IMR-90 (cell line): ENCODE results near the gene STK10. TPM values are rescaled to one million over a fixed set of nuclear protein-coding genes. Genes with fewer than 3 reads are reported as not detected.

ENCODE experiments used
- ATAC-seq: fragments of 200-7000 bp; cut with Tn5 transposase; 2 replicates; pipeline ENCODE4 v1.9.1; 2020; ENCODE audit warnings: low read depth, mild to moderate bottlenecking, moderate library complexity
- BruUV-seq: library from RNA; stranded (reverse); fragments of 400-500 nt; replicated peaks from 2 replicates; lab custom pipeline; 2021; lab: Mats Ljungman, UMichigan
- CTCF ChIA-PET: fragments of 300-600 bp; formaldehyde crosslinking; extraction: SDS; loops from one replicate; lab custom pipeline; 2021; ENCODE audit warnings: antibody characterized with exemption; lab: Yijun Ruan, JAX
- POLR2A ChIA-PET: fragments of 300-600 bp; sonication (Branson Sonifier 250); formaldehyde crosslinking; loops from one replicate; lab custom pipeline; 2022; ENCODE audit warnings: antibody characterized with exemption; ENCODE audit not compliant: unreplicated experiment; lab: Charles Lee
- DNase-seq: peaks from one replicate; pipeline ENCODE4 v3.0.0; 2013
- H2AFZ ChIP-seq: replicated peaks from 2 replicates; pipeline ENCODE3; 2013; ENCODE audit warnings: low read length, mild to moderate bottlenecking; ENCODE audit not compliant: poor library complexity
- H2AK5ac ChIP-seq: 2 replicates; pipeline ENCODE4 v1.6.1; 2013; ENCODE audit warnings: low read depth, low read length, inconsistent platforms
- H2AK9ac ChIP-seq: replicated peaks from 2 replicates; pipeline ENCODE3; 2013; ENCODE audit warnings: mild to moderate bottlenecking, low read depth, low read length, moderate library complexity; ENCODE audit not compliant: poor library complexity
- H2BK120ac ChIP-seq: 2 replicates; pipeline ENCODE4 v1.6.1; 2013; ENCODE audit warnings: low read depth, low read length, inconsistent platforms
- H2BK15ac ChIP-seq: 3 replicates; pipeline ENCODE4 v1.6.1; 2013; ENCODE audit warnings: low read depth, low read length, inconsistent platforms
- H2BK20ac ChIP-seq: 2 replicates; pipeline ENCODE4 v1.6.1; 2013; ENCODE audit warnings: low read depth, mild to moderate bottlenecking, inconsistent platforms, low read length, moderate library complexity
- H2BK5ac ChIP-seq: 2 replicates; pipeline ENCODE4 v1.6.1; 2013; ENCODE audit warnings: mild to moderate bottlenecking, low read depth, low read length, inconsistent platforms; ENCODE audit not compliant: poor library complexity, severe bottlenecking
- H3K14ac ChIP-seq: replicated peaks from 2 replicates; pipeline ENCODE4 v1.6.1; 2013; ENCODE audit warnings: low read depth, low read length, inconsistent platforms
- H3K18ac ChIP-seq: 2 replicates; pipeline ENCODE4 v1.6.1; 2013; ENCODE audit warnings: low read depth, low read length, control low read depth
- H3K23ac ChIP-seq: 2 replicates; pipeline ENCODE4 v1.6.1; 2013; ENCODE audit warnings: low read depth, low read length, inconsistent platforms
- H3K27ac ChIP-seq: 2 replicates; pipeline ENCODE4 v1.5.1; 2013; ENCODE audit warnings: mild to moderate bottlenecking, control low read depth, low read length; ENCODE audit not compliant: insufficient read depth
- H3K27me3 ChIP-seq: 2 replicates; pipeline ENCODE4 v1.6.1; 2013; ENCODE audit warnings: low read length; ENCODE audit not compliant: control insufficient read depth, insufficient read depth
- H3K36me3 ChIP-seq: 2 replicates; pipeline ENCODE4 v1.6.1; 2013; ENCODE audit warnings: low read length, mixed read lengths; ENCODE audit not compliant: control insufficient read depth, insufficient read depth
- H3K4ac ChIP-seq: 2 replicates; pipeline ENCODE4 v1.6.1; 2013; ENCODE audit warnings: low read depth, low read length, inconsistent platforms
- H3K4me1 ChIP-seq: 2 replicates; pipeline ENCODE4 v1.6.1; 2013; ENCODE audit warnings: low read length, mixed read lengths; ENCODE audit not compliant: control insufficient read depth, insufficient read depth
- H3K4me2 ChIP-seq: 2 replicates; pipeline ENCODE4 v1.6.1; 2013; ENCODE audit warnings: low read depth, mild to moderate bottlenecking, control low read depth, low read length, moderate library complexity
- H3K4me3 ChIP-seq: 2 replicates; pipeline ENCODE4 v1.5.1; 2013; ENCODE audit warnings: low read depth, mild to moderate bottlenecking, control low read depth, low read length, moderate library complexity; ENCODE audit not compliant: insufficient read depth
- H3K56ac ChIP-seq: 2 replicates; pipeline ENCODE4 v1.6.1; 2013; ENCODE audit warnings: low read length, inconsistent platforms; ENCODE audit not compliant: insufficient read depth; ENCODE audit errors: extremely low read depth
- H3K79me1 ChIP-seq, 2 experiments: 2 replicates each; pipeline ENCODE4 v1.6.1; 2013; ENCODE audit warnings: low read length in 2 of 2, inconsistent platforms in 1 of 2, low read depth in 1 of 2
- H3K9ac ChIP-seq: 2 replicates; pipeline ENCODE4 v1.6.1; 2013; ENCODE audit warnings: low read depth, low read length, control low read depth
- H3K9me1 ChIP-seq: 2 replicates; pipeline ENCODE4 v1.6.1; 2013; ENCODE audit warnings: low read length, inconsistent platforms; ENCODE audit not compliant: insufficient read depth
- H3K9me3 ChIP-seq: 2 replicates; pipeline ENCODE4 v1.6.1; 2013; ENCODE audit warnings: low read length; ENCODE audit not compliant: control insufficient read depth, insufficient read depth
- H4K20me1 ChIP-seq: 2 replicates; pipeline ENCODE4 v1.6.1; 2013; ENCODE audit warnings: low read length, inconsistent platforms; ENCODE audit not compliant: insufficient read depth
- H4K5ac ChIP-seq: 2 replicates; pipeline ENCODE4 v1.6.1; 2013; ENCODE audit warnings: mild to moderate bottlenecking, low read depth, low read length, control low read depth
- H4K8ac ChIP-seq, 2 experiments: 2 replicates each; pipeline ENCODE4 v1.6.1; 2013; ENCODE audit warnings: low read depth in 2 of 2, low read length in 2 of 2, control low read depth in 1 of 2, inconsistent platforms in 1 of 2
- H4K91ac ChIP-seq: 2 replicates; pipeline ENCODE4 v1.6.1; 2013; ENCODE audit warnings: low read depth, low read length, inconsistent platforms; ENCODE audit not compliant: insufficient read depth
- CEBPB ChIP-seq: IDR thresholded peaks from 2 replicates; pipeline ENCODE4 v1.6.1; 2012; ENCODE audit warnings: low read depth, low read length, improper control_type of control experiment
- CHD1 ChIP-seq: IDR thresholded peaks from 2 replicates; pipeline ENCODE4 v1.6.1; 2012; ENCODE audit warnings: low read depth, low read length, improper control_type of control experiment
- FOS ChIP-seq: fragments of 150-350 bp; IDR thresholded peaks from 2 replicates; pipeline ENCODE4 v1.6.1; 2016; ENCODE audit warnings: low read depth, low read length
- MAFK ChIP-seq: IDR thresholded peaks from 2 replicates; pipeline ENCODE4 v1.6.1; 2012; ENCODE audit warnings: low read depth, low read length, improper control_type of control experiment
- MAZ ChIP-seq: IDR thresholded peaks from 2 replicates; pipeline ENCODE4 v1.6.1; 2012; ENCODE audit warnings: low read depth, mild to moderate bottlenecking, low read length, improper control_type of control experiment, moderate library complexity, borderline replicate concordance
- MXI1 ChIP-seq: IDR thresholded peaks from 2 replicates; pipeline ENCODE4 v1.6.1; 2012; ENCODE audit warnings: low read depth, mild to moderate bottlenecking, low read length, moderate library complexity, borderline replicate concordance
- NFE2L2 ChIP-seq: fragments of 150-350 bp; IDR thresholded peaks from 2 replicates; pipeline ENCODE4 v1.6.1; 2016; ENCODE audit warnings: low read depth, mild to moderate bottlenecking, low read length
- POLR2A ChIP-seq: IDR thresholded peaks from 2 replicates; pipeline ENCODE4 v1.6.1; 2012; ENCODE audit warnings: mild to moderate bottlenecking, low read depth, low read length
- RAD21 ChIP-seq: IDR thresholded peaks from 2 replicates; pipeline ENCODE4 v1.6.1; 2012; ENCODE audit warnings: low read length, improper control_type of control experiment
- RCOR1 ChIP-seq: IDR thresholded peaks from 2 replicates; pipeline ENCODE4 v1.6.1; 2012; ENCODE audit warnings: mild to moderate bottlenecking, low read length, improper control_type of control experiment; ENCODE audit not compliant: insufficient replicate concordance
- RFX5 ChIP-seq: IDR thresholded peaks from 2 replicates; pipeline ENCODE4 v1.8.0; 2012; ENCODE audit warnings: low read depth, mild to moderate bottlenecking, low read length, moderate library complexity
- SMC3 ChIP-seq: fragments of 150-350 bp; IDR thresholded peaks from 2 replicates; pipeline ENCODE4 v1.6.1; 2016; ENCODE audit warnings: low read depth, mild to moderate bottlenecking, antibody characterized with exemption, low read length, moderate library complexity
- WGBS, 2 experiments: methylation state at CpG; one replicate each; pipeline versions ENCODE4 v1.1.5 to v1.1.7; 2013; ENCODE audit warnings: missing lambda C conversion rate in 2 of 2; ENCODE audit not compliant: insufficient read length in 1 of 2; ENCODE audit errors: extremely low coverage in 2 of 2; 5-methylcytosine and 5-hydroxymethylcytosine counted together
- dilution Hi-C: fragments of 300-500 bp; cut with HindIII; formaldehyde crosslinking; loops from one replicate; pipeline ENCODE4 v1.14.3; 2018; ENCODE audit warnings: low sequenced_read_pairs; ENCODE audit not compliant: unreplicated experiment
- in situ Hi-C: fragments of 300-500 bp; cut with MboI; formaldehyde crosslinking; loops from 3 replicates; pipeline ENCODE4 v1.14.3; 2019; ENCODE audit warnings: low sequenced_read_pairs, inconsistent platforms, mixed read lengths
- intact Hi-C: fragments of 100-400 bp; cut with micrococcal nuclease; formaldehyde crosslinking; loops from 2 replicates; pipeline ENCODE4 v1.10.0; 2022
- polyA plus RNA-seq, 3 experiments: library from polyadenylated mRNA; depleted of rRNA; stranded (reverse); fragments of >200 nt; gene quantifications; 2 replicates each; pipeline ENCODE4 v1.2.3, GENCODE V29; 2012; ENCODE audit warnings: low replicate concordance in 1 of 3
- total RNA-seq: library from RNA; depleted of rRNA; stranded (reverse); fragments of >200 nt; gene quantifications from 2 replicates; pipeline ENCODE4 v1.2.3, GENCODE V29; 2012
- TF ChIP-seq, protein P1 (sequence below): fragments of 150-350 bp; IDR thresholded peaks from 2 replicates; pipeline ENCODE4 v1.6.1; 2016; ENCODE audit warnings: low read depth, mild to moderate bottlenecking, low read length, moderate library complexity, borderline replicate concordance
- TF ChIP-seq, protein P2 (sequence below): conservative IDR thresholded peaks from 2 replicates; pipeline ENCODE4 v1.5.1; 2012; ENCODE audit warnings: mild to moderate bottlenecking, low read depth, low read length, improper control_type of control experiment
- TF ChIP-seq, protein P3 (sequence below): fragments of 150-350 bp; IDR thresholded peaks from 2 replicates; pipeline ENCODE4 v1.6.1; 2017; ENCODE audit warnings: mild to moderate bottlenecking, antibody characterized with exemption, low read length, low read depth

STK10 gene
- total and polyA plus RNA-seq, 2 of the 4 experiments (the other 2 are of a cell fraction), result 15.4 to 18.5 TPM

- Histone ChIP-seq H3K14ac (no peak overlapping the region), H3K4me2 (no peak overlapping the region), H4K5ac (no peak overlapping the region), H2AK9ac (peak overlapping the region; percentile 76), H2BK5ac (no peak overlapping the region), H3K4ac (no peak overlapping the region), H3K9me3 (no peaks in the 10 kb centered on the region), H2BK120ac (no peak overlapping the region), H3K4me1 (peaks cover under 1% of the 10 kb centered on the region; the same call in 1 of the 2 replicates), H4K91ac (no peak overlapping the region), H3K9ac (no peak overlapping the region), H4K8ac (no peak overlapping the region), H2BK15ac (no peak overlapping the region), H3K9me1 (peaks cover 13% of the 10 kb centered on the region), H4K20me1 (no peaks in the 10 kb centered on the region; the same call in 1 of the 2 replicates), H3K56ac (no peak overlapping the region), H3K18ac (no peak overlapping the region), H2AK5ac (no peak overlapping the region), H2BK20ac (no peak overlapping the region), H3K23ac (no peak overlapping the region), H3K27me3 (no peaks in the 10 kb centered on the region), H3K36me3 (peaks cover 19% of the 10 kb centered on the region), H2AFZ (no peak overlapping the region), H3K27ac (no peak overlapping the region), H3K79me1 (peaks cover 0 to 6% of the 10 kb centered on the region in 2 experiments; a peak in 2 of 4 replicates), H3K4me3 (no peak overlapping the region)
- intact Hi-C loops (no loop called here), dilution Hi-C loops (no loop called here), in situ Hi-C loops (no loop called here)
- no peak for DNase-seq
- POLR2A ChIA-PET, result no interaction called here
- CTCF ChIA-PET, result interaction anchor here (0.6 kb wide), 1 partner anchor 17 kb away, joined by 3 read pairs; no protein-coding TSS in a partner anchor
- 82% methylated on average over 3 of the region's 17 CpGs; no CpG with 5 or more reads in 1 of the 2 experiments for WGBS, 2 experiments
- no peak for ATAC-seq
- no TSS peak for BruUV-seq
- TF ChIP-seq, protein P1, sequence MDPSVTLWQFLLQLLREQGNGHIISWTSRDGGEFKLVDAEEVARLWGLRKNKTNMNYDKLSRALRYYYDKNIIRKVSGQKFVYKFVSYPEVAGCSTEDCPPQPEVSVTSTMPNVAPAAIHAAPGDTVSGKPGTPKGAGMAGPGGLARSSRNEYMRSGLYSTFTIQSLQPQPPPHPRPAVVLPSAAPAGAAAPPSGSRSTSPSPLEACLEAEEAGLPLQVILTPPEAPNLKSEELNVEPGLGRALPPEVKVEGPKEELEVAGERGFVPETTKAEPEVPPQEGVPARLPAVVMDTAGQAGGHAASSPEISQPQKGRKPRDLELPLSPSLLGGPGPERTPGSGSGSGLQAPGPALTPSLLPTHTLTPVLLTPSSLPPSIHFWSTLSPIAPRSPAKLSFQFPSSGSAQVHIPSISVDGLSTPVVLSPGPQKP, result no peak
- TF ChIP-seq, protein P2, sequence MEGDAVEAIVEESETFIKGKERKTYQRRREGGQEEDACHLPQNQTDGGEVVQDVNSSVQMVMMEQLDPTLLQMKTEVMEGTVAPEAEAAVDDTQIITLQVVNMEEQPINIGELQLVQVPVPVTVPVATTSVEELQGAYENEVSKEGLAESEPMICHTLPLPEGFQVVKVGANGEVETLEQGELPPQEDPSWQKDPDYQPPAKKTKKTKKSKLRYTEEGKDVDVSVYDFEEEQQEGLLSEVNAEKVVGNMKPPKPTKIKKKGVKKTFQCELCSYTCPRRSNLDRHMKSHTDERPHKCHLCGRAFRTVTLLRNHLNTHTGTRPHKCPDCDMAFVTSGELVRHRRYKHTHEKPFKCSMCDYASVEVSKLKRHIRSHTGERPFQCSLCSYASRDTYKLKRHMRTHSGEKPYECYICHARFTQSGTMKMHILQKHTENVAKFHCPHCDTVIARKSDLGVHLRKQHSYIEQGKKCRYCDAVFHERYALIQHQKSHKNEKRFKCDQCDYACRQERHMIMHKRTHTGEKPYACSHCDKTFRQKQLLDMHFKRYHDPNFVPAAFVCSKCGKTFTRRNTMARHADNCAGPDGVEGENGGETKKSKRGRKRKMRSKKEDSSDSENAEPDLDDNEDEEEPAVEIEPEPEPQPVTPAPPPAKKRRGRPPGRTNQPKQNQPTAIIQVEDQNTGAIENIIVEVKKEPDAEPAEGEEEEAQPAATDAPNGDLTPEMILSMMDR, result no peak
- TF ChIP-seq MAFK, result no peak
- no peak for TF ChIP-seq RCOR1
- TF ChIP-seq FOS, result no peak
- TF ChIP-seq CEBPB, result no peak
- no peak for TF ChIP-seq SMC3
- TF ChIP-seq RAD21, result no peak
- TF ChIP-seq POLR2A, result no peak
- TF ChIP-seq, protein P3, sequence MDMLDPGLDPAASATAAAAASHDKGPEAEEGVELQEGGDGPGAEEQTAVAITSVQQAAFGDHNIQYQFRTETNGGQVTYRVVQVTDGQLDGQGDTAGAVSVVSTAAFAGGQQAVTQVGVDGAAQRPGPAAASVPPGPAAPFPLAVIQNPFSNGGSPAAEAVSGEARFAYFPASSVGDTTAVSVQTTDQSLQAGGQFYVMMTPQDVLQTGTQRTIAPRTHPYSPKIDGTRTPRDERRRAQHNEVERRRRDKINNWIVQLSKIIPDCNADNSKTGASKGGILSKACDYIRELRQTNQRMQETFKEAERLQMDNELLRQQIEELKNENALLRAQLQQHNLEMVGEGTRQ, result no peak
- TF ChIP-seq MAZ, result no peak
- TF ChIP-seq CHD1, result no peak
- no peak for TF ChIP-seq MXI1
- no peak for TF ChIP-seq RFX5
- TF ChIP-seq NFE2L2, result no peak
These were observed 95.9 kb downstream of the STK10 start for GRCh38 chr5:172091956-172092732.
